Activated T-cell treated with anti-CD3 and anti-CD28 coated beads for 48 hours (primary cell): ENCODE measurements around the gene RARRES2.

Source experiments
- DNase-seq: peaks from one replicate; pipeline ENCODE4 v3.0.0-alpha.2; 2020; ENCODE audit warnings: low read depth

Gene RARRES2

GRCh38 chr7:150337659-150338081 lies 3.8 kb downstream of the RARRES2 start:
- DNase-seq = no peak

- no peak for DNase-seq
Measured at GRCh38 chr7:150337179-150337578, 4.2 kb downstream of the RARRES2 start.

- no peak for DNase-seq
Measured at GRCh38 chr7:150336746-150337145, 4.7 kb downstream of the RARRES2 start.

DNA sequence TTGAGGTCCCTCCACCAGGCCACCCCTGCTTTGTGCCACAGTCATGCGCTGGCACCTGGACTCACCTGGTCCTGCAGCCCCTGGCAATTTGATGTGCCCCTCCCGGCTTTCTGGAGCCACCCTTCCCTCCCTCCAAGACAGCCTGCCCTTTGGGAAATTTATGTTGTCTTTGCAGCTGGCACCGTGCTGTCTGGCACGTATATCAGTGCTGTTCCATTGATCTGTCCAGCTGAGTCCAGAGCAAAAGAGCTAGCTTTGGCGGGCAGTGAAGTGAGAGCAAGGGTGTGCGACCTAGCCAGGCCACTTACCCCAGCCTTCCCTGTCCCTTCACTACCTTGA lies 5.7 kb downstream of the RARRES2 start:
- DNase-seq = no peak

DNA sequence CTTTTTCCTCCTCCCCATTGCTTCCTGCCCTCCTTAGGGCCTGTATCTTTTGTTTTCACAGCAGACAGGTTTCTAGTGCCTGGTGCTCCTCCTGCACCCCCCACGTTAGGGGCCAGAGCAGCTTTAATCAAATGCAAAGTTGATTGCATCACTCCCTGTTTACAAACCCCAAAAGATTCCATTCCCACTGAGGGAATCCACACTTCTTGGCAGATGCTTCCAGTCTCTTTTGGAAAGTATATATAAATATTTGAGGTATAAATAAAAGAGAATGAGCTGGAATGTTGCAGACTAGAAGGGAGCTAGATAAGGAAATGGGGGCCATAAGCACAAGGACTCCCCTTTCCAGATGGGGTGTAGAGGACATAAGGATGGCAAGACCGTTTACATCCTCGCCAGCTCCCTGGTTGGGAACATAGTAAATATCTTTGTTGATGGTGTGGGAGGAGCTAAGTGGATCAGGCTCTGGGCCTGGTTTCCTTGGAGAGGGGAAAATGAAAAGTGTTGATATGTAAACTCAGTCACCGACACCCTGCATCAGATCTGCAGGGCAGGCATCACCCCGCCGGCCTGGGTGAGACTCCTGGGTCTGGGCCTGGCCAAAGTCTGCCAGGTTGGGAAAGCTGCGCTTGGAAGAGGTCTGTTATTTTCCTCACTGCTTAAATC lies 6.2 kb downstream of the RARRES2 start:
- no peak for DNase-seq

DNA sequence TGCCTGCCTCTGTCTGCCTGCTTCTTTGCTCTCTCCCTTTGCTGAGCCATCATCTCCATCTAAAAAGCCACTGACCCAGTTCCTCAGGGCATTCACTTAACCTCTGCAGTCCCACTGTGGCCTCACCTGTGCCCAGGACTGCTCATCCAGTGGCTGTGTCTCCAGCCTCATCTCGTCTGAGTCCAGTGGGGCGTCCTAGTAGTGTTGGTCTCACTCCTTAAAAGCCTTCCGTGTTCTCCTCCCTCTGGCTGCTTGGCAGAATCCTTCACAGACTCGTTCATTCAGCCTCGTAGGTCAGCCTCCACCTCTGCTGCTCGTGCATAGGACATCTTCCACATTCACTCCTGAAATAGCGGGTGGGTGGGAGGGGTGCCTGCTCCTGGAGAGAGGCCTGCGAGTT lies 7.3 kb downstream of the RARRES2 start:
- DNase-seq = no peak

GRCh38 chr7:150333659-150334058 lies 7.8 kb downstream of the RARRES2 start:
- DNase-seq = no peak

GRCh38 chr7:150332852-150333635 lies 8.4 kb downstream of the RARRES2 start:
- DNase-seq = no peak

DNA sequence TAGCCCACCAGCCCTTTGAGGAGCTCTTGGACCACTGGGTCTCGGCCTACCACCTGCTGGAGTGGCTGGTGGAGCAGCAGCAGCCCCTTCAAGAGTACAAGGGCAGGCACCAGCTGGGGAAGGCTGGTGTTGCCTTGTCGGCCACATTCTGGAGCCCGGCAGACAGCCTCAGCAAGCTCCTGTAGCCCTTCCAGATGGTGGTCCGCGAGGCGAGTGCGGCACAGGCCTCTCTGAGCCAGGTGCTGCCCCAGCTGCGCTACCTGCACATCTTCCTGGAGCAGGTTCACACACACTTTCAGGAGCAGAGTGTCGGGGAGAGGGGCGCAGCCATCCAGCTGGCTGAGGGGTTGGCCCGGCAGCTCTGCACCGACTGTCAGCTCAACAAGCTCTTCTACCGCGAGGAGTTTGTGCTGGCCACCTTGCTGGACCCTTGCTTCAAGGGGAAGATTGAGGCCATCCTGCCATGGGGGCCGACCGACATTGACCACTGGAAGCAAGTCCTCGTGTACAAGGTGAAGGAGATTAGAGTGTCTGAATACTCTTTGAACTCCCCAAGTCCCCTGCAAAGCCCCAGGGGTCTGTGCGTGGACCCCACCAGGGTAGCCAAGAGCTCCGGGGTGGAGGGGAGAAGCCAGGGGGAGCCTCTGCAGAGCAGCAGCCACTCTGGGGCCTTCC lies 11.1 kb downstream of the RARRES2 start:
- no peak for DNase-seq

GRCh38 chr7:150329331-150330120 lies 11.9 kb downstream of the RARRES2 start:
- DNase-seq = no peak

- no peak for DNase-seq
Measured at GRCh38 chr7:150327308-150327707, 14.1 kb downstream of the RARRES2 start.

DNA sequence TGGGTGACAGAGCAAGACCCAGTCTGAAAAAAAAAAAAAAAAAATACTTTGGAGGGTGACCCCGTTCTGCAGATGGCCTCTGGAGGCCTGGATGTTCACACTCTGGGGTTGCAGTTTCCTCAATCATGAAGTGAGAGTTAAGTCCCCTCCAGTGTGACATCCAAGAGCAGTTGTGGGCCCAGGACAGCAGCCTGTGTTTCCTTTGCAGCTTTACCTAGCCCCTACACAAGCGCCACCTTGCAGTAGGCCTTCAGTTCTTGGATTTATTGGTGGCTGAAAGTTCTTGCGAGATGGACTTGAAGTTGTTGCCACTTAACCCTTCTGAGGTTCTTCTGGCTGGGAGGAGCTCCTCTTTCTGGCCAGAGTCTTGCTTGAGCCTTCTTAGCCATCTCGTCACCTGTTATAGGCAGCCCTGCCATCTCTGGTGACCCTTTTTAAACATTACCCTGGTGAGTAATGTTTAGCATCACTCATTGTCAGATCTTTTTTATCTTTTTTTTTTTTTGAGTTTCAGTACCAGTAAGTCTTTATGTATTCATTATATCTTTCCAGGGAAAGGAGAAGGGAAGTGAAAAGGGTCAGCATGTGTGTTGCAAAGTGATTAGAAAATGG lies 14.7 kb downstream of the RARRES2 start:
- no peak for DNase-seq

- DNase-seq = no peak
Measured at GRCh38 chr7:150325901-150326300, 15.5 kb downstream of the RARRES2 start.

DNA sequence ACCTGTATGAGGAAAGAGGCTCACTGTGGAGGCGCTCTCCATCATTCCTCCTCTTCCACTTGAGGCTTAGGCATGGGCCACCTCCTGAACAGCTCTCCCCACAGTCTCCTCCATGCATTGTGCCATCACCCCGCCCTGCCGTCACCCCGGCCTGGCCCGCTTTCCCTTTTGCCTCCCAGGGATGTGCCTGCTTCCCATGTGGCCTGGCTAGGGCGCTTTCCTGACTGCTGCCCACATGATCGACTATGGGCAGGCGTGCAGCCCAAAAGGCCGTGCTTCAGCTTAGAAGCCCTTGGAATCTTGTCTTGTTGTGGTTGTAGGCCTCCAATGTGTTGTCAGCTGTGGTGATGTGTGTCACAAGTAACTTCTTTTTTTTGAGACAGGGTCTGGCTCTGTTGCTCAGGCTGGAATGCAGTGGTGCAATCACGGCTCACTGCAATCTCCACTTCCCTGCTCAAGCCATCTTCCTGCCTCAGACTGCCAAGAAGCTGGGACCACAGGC lies 16.3 kb downstream of the RARRES2 start:
- DNase-seq = no peak

DNA sequence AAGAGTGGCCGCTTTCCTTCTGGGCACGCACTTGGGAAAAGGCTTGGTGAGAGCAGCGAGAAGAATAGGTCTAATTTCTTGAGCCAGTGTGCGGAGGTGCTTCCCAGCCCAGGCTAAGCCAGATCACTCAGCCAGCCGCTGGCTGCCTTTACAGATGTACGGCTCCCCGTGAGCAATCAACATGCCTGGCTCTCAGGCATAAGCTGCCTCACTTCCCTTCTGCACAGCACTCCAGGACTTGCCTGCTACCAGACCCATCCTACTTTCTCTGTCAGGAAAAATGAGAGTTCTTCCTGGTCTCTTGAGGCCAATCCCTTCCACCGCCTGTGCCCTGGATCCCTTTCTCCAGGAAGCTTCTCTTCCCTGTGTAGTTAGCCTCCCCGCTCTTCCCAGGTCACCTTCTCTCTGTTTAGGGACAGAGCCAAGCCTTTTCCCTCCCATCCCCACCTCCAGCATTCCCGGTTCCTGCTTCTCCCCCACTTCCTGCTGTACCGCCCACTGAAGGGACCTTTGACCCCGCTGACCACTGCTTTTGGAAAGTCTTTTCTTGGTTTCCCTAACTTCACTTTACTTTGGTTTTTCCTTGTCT lies 17.0 kb downstream of the RARRES2 start:
- DNase-seq = no peak

DNA sequence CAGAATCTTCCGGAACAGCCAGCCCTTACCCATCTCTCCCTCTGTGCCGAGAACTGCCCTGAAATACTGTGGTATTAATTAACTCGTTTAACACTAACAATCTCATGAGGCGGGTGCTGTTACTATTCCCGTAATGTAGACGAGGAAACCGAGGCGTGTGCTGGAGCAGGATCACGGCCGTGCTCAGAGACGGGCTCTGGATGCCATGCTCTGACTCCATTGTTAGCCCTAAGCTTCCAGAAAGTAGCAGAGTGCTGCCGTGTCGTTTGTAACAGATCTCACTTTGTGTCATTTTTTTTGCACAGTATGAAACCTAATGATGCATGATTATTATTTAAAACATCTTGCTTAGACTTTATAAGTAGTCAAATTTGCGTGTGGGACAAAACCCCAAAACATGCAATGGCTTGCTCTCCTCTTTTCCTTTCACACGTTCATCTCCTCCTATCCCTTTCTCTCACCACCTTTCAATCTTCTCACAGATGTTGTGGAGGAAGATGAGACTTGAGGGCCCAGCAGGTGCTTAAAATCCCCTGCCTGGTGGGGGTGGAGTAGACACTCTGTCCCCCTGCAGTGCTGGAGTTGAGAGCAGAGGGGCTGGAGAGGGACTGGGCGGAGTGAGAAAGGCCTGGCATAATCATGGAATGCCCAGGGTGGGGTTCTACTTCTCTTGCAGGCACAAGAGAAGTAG lies 17.6 kb downstream of the RARRES2 start:
- no peak for DNase-seq

DNA sequence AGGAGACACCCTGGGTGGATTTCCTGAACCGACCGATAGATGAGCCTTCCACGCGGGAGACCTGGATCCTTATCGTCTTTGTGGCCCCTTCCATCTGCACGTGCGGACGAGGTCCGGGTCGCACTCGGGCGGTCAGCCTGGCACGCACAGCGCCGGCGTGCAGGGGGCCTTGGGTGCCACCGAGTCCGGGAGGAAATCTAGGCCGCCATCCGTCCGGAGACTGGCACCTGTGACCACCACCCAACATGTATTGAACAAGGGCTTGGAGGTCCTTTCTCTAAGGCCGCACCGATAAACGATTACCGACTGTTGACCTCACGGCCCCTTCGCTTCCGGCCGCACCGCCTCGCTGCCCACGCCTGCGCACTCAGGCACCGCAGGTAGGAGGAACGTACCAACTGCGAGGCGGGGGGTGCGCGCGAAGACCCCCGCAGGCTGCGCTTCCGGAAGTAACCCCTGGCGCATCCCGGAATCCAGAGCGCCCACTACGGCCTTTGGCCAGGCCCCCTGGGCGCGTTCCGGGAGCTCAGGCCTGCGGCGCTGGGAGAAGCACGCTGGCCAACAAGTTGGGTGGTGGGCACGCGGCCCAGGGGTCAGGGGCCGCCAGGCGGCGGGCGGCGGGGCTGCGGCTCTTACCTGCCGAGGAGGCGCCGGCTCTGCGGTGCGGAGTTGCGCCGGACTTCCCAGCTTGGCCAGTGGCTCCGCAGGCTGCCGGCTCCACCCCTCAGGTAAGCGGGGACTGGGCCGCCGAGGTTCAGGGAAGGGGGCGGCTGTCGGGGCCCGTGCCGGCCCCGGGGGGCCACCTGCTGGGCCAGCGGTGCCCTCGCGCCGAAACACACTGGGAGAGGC lies 18.4 kb downstream of the RARRES2 start, which contains the start of the genes ACTR3C and LRRC61:
TSS of gene ACTR3C (minus strand) at position 713 of the 849 bp plus-strand sequence. CDS start 28,249 bp downstream, outside the sequence.
TSS of gene LRRC61 (plus strand) at position 523 of the 849 bp plus-strand sequence. CDS start 13,507 bp downstream, outside the sequence.
- peak; percentile 65 for DNase-seq

- DNase-seq = peak; percentile 41
Measured at GRCh38 chr7:150322114-150322832, 19.2 kb downstream of the RARRES2 start.

GRCh38 chr7:150321788-150322113 lies 19.7 kb downstream of the RARRES2 start:
- DNase-seq = no peak
